HG03108 (cell line): Measurements from ENCODE around the gene FAM204A.

Experiments
- ATAC-seq: cut with Tn5 transposase; IDR thresholded peaks from one replicate; pipeline ENCODE4 v1.9.1; 2021; ENCODE audit warnings: moderate library complexity; ENCODE audit not compliant: unreplicated experiment

FAM204A gene

DNA sequence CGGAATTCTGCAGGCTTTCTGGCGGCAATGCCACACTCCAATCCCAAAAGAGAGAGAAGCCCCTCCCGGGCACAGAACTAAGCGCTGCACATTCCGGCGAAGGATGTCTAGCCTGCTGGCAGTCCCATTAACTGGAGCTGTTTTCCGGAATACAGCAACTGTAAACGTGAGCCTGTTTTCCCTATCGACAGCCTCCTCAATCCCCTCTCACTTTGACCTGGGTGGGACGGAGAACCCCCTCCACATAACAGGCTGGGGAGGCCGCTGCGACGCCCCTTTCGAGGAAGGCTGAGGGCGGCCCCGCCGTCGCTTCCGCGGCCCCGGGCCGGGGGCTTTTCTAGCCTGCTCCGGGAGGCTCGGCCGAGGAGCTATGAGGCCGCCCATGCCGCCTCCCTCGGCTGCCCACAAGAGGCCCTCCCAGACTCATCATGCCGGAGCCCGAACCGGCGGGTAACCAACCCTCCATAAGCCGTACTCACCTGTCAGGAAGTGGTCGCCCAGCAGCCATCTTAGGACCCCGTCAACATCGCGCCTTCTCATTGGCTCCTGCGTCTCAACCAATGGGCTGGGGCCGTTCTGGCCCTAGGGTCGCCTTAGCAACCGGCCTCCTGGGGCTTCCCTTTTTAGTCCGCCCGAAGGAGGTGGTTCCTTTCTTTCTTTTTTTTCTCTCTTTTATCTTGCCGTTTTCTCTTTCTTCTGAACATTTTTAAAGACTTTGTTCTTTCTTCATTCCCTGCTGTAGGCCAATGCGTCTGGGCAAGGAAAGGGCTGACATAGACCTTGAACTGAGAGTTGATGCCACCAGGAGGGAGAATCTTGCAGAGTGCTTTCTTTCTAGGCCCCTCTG is at the start of gene FAM204A:
FAM204A (minus strand) TSS at position 534 of the 847 bp plus-strand sequence. CDS start 5,909 bp downstream, outside the sequence.
- ATAC-seq: peak; percentile 100

DNA sequence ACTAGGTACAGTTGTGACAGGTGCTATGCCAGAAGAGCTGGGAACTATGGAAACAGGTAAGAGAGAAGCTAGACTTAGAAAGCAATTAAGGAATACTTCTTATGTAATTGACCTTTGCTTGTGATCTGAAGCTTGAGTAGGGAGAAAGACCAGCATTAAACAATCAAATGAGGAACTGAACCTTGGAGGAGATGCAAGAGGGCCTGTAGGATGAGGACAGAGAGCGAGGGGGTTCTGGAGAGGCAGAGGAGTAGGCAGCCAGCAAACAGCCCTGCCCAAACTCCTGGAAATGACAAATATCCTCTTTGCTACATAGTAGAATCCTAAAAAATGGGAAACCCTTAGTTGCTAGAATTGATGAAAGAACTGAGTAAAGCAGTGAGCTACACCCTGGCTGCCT is 41.6 kb upstream of the FAM204A start:
- ATAC-seq: no peak

DNA sequence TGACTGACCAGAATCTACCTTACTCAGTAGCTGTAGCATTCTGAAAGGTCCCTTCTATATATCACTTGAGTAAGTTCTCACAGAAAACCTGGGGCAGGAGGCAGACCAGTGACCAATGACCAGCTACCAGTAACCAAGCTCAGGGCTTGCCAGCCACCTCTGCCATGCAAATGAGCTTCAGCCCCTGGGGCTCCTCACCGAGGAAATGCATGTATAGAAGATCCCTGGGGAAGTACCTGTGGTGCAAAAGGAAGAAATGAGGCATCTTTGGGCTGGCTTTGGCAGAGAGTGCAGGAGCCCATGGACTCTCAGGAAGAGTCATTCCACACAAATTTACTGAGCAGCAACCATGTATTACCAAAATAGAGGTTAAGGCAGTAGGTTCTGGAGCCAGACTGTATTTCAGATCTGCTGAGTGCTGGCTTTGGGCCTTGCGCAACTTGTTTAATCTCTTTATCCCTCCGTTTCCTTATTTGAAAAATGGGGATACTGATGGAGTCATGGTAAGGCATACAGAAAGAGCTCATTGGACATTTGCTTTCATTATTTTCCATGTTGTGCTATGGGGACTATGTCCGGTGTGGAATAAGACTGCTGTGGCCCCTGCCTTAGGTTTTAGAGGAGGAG is 41.1 kb upstream of the FAM204A start:
- no peak for ATAC-seq

DNA sequence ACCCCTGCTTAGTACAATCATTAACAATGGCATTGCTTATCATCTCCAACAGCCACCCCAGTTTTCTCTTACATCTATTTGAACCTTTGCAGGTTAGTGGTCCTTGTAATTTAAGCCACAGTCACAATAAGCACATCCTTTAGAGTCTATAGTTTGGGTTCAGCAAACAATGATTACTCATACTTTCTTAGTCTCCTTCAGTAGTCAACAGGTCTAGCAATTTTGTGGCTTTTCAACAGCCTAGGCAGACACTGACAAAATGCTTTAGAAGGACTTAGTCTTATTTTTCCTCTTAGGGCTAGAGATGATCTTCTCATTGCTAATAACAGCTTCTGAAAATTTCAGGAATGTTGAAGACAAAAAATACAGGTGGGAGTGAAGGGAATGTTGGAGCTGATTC is 32.3 kb upstream of the FAM204A start:
- no peak for ATAC-seq

DNA sequence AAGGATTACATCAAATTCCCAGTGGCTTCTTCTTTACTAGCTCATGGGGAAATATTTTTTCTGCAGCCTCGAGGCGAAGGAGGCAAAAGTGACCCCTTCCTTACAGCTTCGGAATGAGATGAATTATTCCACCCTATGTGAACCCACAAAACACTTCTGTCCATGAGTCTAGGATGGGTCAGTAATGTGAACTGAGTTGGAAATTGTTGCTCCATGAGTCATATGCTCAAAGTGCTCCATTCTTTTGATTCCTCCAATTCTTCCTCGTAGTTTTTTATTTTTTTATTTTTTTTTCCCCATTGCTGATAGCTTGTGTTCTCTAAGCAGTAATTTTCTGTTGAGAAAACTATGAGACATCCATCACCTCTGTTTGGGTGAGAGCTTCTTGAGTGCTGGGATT is 31.7 kb upstream of the FAM204A start:
- ATAC-seq: no peak

DNA sequence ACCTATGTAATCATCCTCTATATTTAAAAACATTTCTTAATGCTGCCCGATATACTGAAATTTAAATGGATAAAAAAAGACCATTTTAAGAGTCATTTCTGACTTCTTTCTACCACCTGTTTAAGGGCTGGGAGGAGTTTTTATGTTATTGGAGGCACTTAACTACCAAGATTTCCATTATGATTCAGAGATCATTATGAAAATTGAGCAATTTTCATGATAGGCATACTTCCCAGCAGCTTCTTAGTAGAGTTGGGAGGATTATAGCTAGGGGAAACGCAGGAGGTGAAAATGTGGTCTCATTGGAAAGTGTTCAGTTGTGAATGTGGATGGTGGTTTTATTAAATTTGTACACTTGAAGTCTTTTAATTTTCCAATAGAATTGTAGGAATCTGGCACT is 28.4 kb upstream of the FAM204A start:
- no peak for ATAC-seq

DNA sequence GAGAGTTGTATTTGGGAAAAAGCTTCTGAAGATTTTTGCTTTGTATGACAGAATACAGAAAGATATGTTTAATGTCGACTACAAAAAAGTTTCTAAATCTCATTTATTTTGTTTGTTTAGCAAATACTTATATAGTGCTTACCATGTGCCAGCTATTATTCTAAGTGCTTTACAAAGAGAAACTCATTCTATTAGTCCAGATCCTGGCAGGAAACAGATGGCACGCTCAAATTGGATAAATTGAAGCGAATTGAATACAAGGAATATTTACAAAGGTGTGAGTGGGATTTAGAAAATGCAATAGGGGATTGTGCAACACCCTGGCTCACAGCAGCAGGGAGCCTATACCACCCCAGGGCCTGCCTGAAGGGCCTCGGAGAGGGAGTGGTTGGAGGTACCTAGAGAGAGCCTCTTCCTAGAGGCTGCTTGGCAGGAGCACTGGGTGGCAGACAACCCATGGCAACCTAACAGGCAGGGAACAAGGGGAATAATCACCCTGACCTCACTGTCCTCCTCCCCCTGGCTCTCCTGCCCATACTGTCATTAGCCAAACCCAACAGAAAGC is 27.6 kb upstream of the FAM204A start:
- no peak for ATAC-seq

DNA sequence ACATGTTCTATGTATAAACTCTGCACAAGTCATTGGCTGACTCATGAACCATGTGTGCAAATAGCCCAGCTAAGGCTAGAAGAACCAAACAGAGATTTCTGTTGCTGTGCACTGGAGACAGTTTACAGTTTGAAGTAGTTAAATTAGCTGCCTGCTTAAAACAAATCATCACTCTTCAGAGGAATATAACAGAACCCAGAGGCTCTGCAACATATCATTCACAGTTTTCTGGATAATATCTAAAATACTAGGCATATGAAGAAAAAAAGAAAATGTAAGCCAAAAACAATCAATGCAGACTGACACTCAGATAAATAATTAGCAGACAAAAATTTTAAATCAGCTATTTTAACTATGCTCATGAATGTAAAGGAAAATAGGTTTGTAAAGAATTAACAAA is 23.6 kb upstream of the FAM204A start:
- no peak for ATAC-seq

DNA sequence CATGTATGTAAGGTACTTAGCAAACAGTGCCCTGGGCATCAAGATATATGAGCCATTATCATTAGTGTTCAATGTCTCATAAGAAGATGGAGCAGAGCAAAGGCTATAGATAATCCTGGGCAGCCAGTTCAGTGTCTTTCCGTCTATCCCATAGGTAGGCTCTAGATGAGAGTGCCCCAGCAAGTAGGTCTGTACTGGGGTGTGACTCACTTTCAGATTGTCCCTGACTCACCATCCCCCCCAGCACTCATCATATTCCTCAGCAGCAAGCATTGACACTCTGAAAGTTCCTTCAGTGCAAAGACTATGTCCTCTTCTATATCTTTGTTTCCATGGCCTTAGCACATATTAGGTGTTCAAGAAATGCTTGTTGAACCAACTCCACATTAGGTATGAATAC is 20.0 kb upstream of the FAM204A start:
- no peak for ATAC-seq

DNA sequence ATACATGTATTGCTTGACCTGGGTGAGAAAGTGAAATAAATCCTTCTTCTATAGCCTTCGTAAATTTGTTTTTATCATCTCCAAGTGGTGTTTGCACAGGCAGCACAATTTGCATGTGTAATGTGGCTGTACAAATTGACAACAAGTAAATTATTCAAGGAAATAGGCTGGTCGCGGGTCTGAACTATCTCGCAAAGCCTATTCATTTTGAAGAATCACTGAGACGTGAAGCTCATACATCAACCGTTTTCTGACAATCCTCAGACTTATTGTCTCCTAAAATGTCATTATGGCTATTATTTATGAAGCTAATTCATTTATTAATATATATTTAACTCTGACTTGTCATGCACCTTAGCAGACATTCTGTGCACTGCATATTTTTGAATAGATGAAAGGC is 16.2 kb upstream of the FAM204A start:
- no peak for ATAC-seq

DNA sequence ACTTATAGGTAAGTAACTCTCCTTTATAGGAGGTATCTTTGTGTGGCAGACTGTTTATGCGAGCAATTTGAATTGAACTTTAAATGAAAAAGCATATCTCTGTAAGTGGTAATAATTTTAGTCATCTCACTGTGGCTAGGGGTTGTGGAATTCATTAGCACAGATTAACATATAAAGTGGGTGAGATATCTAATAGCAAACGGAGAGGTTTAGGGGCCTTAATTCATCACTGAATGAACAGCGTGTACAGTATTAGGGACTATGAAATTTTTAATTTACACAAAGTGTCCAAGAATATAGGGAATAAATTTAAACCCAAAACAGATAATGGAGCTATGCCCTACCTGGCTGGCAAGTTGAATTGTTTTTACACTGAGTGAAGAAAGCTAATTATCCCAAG is 15.7 kb upstream of the FAM204A start:
- no peak for ATAC-seq

DNA sequence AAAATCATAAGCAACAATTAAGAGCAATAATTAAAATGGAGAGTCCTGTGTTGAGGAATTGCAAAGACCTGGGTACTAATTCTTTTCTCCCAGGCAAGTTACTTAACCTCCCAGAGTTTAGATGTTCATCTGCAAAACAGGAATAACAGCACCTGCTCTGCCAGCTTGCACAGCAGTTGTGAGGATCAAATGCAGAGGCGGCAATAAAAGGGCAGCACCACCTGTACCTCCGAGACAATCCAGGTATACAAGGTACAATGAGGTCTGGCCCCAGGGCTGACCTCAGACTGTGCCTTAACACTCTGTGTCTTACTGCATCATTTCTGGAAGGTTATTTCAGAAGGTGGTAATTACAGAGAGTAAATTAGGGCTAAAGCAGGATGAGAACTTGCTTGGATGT is 14.5 kb upstream of the FAM204A start:
- ATAC-seq: no peak

DNA sequence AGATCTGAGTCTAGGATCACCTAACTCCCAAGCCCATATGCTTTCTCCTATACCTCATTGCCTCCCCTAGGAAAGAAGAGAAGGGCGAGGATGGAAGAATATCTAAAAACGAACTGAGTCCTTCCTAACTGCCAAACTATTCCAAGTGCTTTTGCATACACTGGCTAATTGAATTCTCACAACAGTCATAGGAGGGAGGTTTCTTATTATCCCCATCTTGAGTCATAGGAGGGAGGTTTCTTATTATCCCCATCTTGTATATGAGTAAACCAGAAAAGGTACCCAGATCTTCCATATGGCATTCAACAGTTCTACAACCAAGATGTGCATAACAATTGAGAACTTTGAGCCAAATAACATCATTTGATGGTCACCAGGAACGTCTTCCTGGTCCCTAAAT is 13.1 kb upstream of the FAM204A start:
- no peak for ATAC-seq

DNA sequence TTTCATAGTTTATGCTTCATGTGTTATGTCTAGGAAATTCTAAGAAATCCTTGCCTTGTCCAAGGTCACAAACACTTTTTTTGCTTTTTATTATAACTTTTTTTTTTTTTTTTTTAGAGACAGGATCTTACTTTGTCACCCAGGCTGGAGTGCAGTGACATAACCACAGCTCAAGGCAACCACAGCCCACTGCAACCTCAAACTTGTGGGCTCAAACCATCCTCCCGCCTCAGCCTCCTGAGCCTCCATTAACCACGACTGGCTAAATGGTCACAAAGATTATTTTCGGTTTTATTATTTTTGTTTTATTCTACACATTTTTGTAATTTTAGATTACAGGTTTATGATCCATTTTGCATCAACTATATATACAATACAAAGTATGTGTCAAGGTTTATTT is 7.1 kb upstream of the FAM204A start:
- no peak for ATAC-seq

DNA sequence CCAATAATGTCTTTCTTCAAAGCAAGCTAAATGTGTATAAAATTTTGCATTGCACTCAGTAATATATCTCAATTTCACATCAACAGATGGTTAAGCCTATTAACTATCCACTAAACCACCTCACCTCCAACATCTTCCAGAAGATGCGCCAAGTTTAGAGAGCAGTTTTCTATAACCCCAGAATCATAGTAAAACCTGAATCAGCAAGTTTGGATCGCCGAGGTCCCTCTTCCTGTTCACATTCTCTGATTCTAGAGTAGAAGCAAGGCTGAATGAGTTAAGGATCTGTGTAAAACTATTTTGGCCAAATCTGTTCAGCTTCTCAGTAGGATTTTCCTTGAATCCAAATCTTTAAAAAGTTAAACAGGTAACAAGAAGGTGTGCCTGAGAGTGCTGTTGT is 1.4 kb upstream of the FAM204A start:
- ATAC-seq: no peak

DNA sequence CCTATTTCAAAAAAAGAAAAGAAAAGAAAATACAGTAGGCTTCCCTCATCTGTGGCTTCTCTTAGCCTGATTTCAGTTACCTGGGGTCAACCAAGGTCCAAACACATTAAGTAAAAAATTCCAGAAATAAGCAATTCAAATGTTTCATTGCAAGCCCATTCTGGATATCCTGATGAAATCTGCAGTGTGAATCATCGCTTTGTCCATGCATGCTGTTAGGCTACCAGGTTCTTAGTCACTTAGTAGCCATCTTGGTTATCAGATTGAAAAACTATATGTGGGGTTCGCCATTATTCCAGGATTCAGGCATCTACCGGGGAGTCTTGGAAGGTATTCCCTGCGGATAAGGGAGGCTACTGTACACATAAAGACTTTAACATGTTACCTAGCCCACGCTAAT is 991 bp upstream of the FAM204A start:
- no peak for ATAC-seq

DNA sequence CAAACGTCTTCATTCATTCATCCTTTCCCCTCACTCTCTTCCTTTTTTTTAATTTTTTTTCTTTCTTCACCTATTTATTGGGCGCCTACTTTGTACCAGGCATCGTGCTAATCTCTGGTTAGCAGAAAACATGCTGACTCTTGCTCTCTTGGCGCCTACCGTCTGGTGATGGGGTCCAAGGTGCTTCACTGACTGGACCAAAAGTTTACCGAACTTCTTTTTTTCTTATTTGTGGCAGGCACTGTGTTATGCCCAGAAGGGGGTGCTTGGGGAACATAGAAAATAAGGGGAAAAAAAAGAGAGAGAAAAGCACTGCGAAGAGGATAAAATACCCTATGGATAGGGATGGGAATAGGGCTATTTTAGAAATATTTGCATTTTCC is 505 bp upstream of the FAM204A start:
- ATAC-seq: no peak

DNA sequence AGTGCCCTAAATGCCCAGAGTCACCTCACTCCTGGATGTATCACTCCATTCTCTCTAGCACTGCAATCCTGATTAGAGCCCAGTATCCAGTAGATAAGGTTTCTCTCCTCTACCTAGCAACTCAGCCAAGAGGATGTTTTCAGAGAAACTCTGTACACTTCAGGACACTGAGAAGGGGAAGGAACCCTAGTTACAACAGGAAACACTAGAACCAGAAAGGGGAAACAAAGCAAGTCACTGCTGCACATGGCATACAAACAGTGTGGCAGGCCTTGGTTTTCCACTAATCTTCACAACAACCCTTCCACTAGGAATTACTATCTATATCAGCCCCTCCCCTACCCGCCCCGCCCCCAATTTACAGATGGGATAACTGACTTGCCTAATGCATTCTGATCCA is 1.6 kb downstream of the FAM204A start:
- ATAC-seq: no peak

DNA sequence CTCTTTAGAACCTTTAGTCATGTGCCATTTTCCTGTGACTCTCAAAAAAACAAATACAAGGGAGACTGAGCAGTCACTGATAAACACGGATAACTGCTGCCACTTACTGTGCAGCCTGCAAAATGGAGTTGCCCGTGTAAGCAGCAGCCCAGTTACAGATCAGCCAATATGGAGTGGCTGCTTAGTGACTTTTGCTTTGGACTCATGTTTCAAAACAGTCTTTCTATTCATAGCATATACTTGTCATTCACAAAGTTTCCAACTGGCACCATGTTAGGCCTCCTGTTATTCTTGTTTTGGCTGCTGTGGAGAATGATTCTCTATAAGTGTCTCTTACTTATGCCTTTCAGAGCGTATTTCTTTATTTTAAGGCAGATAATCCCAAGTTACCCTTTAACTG is 3.0 kb downstream of the FAM204A start:
- no peak for ATAC-seq

DNA sequence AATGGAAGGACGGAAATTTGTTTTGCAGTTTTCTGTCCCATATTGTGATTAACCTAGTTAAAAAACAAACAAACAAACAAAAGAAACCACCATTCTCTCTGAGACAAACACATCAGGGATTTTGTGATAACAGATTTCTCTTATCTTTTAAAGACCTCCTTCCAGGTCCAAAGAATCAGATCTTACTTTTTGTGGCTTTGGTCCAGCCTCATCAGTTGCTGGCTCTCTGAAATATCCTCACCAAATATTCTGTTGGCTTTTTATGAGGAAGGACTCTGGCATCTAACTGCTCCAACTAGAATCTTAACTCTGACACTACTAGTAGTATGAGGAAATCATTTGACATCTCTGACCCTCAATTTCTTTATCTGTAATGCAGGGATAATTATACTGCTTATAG is 4.8 kb downstream of the FAM204A start:
- no peak for ATAC-seq

DNA sequence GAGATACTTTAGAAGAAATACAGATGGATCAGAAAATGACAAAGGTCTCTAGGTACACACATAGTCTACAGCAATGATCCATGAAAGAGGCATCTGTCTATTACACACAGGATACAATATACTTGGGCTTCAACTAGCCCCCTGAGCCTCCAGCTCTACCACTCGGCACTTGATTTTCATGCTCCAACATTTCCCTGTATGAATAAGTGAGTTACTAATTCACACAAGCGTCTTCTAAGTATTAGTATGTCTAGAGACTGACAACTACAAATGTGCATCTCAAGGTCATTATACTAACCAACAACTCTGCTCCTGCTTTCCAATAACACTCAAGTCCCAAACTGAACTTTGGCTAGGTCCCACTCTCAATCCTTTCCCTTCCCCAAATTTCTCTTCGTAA is 8.3 kb downstream of the FAM204A start:
- no peak for ATAC-seq

DNA sequence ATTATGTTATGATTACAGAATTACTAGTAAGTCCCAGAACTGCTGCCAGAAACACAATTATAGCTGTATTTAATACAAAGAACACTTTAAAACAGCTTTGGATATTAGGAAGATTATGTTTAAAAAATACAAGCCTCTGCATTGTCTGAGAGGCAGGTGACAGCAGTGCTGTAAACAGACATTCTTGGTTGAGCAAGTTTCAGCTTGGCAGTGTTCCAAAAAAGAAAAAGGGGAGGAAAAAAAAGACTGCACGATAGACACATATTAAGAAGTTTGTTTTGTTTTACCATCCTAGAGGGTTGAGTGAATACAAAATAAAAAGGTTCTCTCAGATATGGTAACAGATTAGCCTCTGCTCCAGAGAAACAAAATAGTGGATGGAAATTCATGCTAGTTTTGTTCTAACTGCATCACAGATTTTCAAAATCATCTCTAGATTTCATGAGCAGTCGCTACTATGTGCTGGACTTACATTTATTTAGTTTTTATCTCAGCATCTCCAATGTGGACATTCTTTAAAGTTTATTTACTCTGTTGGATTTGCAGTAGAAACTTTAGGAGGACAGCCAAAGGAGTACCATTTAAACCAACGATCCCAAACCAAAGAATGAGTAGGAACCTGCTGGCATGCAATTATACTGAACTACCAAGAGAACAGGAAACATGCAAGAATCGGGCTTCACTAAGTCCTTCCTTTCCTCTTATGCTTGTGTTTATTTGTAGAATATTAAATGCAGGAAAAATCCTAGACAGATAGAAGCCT is 9.0 kb downstream of the FAM204A start:
- no peak for ATAC-seq
